Ecto neural progenitor cell (in vitro differentiated cells): ENCODE results near the gene FAS.
A peak's percentile ranks its signal among the peaks of the same experiment; 100 is the strongest.

Experiments
- DNase-seq: peaks from one replicate; pipeline ENCODE4 v3.0.0-alpha.2; 2018; ENCODE audit warnings: low spot score

The FAS gene

GRCh38 chr10:88990384-88991160 is at the start of gene FAS:
FAS (plus strand) TSS chr10:88990798; CDS start chr10:88990877, 79 bp downstream.
- peak; percentile 72 for DNase-seq

GRCh38 chr10:88941026-88941425 is 49.6 kb upstream of the FAS start:
- DNase-seq: no peak

- no peak for DNase-seq
These were observed 46.8 kb upstream of the FAS start for GRCh38 chr10:88943778-88944177.

GRCh38 chr10:88944813-88945212 is 45.8 kb upstream of the FAS start:
- DNase-seq: no peak

GRCh38 chr10:88946200-88946599 is 44.4 kb upstream of the FAS start:
- DNase-seq: no peak

GRCh38 chr10:88946965-88947590 is 43.5 kb upstream of the FAS start:
- DNase-seq: no peak

GRCh38 chr10:88949051-88949450 is 41.5 kb upstream of the FAS start:
- DNase-seq: no peak

- DNase-seq: no peak
These were observed 40.4 kb upstream of the FAS start for GRCh38 chr10:88949912-88950837.

- no peak for DNase-seq
These were observed 37.9 kb upstream of the FAS start, which contains the start of gene ACTA2 for GRCh38 chr10:88952647-88953111. ACTA2 (minus strand) TSS chr10:88952773; CDS start chr10:88948930, 3,843 bp downstream.

GRCh38 chr10:88953662-88954061 is 36.9 kb upstream of the FAS start:
- DNase-seq: no peak

- DNase-seq: no peak
These were observed 36.0 kb upstream of the FAS start for GRCh38 chr10:88954458-88955083.

GRCh38 chr10:88957381-88957780 is 33.2 kb upstream of the FAS start:
- no peak for DNase-seq

GRCh38 chr10:88958721-88959120 is 31.9 kb upstream of the FAS start:
- no peak for DNase-seq

GRCh38 chr10:88960802-88961201 is 29.8 kb upstream of the FAS start:
- DNase-seq: no peak

GRCh38 chr10:88961266-88961665 is 29.3 kb upstream of the FAS start:
- DNase-seq: no peak

GRCh38 chr10:88962336-88962735 is 28.3 kb upstream of the FAS start:
- no peak for DNase-seq

GRCh38 chr10:88963318-88963717 is 27.3 kb upstream of the FAS start:
- no peak for DNase-seq

- DNase-seq: no peak
These were observed 26.2 kb upstream of the FAS start for GRCh38 chr10:88964360-88964759.

GRCh38 chr10:88964869-88965415 is 25.7 kb upstream of the FAS start:
- DNase-seq: no peak

- no peak for DNase-seq
These were observed 23.8 kb upstream of the FAS start for GRCh38 chr10:88966797-88967196.

GRCh38 chr10:88968391-88968790 is 22.2 kb upstream of the FAS start:
- DNase-seq: no peak
